ENCODE data around the gene FILIP1L.

Gene FILIP1L

DNA sequence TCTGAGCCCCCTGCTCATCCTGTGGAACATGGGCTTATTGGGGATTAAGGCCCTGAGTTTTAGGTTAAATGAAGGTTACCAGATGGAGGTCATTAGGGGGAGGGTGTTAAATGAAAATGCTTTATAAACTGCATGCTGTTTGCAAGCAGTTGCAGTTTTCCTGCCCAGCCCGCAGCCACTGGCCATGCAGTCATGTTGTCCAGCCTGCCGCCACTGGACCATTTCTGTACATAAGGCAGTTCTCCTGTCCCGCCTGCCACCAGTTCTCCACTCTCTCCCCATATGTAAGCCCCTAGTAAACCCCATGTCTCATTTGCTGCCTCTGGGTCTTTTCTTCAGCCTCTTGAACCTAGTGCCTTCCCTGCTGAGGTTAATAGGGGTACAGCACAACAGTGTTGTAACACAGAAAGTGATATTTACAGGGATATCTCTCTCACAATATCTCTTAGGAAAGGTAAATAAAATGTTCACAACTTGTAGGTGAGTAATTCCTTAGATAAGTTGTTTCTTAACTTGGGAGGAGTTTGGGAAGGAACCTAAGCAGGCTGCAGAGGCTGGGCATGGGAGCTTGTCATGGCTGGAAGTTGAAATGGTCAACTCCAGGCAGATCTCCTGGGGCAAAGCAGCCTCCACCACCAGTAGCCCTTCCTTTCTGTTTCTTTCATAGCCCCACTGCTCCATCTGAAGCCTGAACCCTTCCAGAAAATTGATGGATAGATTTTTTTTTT is 148.5 kb downstream of the FILIP1L start:
- TF ChIP-seq, protein P1, sequence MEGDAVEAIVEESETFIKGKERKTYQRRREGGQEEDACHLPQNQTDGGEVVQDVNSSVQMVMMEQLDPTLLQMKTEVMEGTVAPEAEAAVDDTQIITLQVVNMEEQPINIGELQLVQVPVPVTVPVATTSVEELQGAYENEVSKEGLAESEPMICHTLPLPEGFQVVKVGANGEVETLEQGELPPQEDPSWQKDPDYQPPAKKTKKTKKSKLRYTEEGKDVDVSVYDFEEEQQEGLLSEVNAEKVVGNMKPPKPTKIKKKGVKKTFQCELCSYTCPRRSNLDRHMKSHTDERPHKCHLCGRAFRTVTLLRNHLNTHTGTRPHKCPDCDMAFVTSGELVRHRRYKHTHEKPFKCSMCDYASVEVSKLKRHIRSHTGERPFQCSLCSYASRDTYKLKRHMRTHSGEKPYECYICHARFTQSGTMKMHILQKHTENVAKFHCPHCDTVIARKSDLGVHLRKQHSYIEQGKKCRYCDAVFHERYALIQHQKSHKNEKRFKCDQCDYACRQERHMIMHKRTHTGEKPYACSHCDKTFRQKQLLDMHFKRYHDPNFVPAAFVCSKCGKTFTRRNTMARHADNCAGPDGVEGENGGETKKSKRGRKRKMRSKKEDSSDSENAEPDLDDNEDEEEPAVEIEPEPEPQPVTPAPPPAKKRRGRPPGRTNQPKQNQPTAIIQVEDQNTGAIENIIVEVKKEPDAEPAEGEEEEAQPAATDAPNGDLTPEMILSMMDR (conservative IDR thresholded peaks at IDR 0.05; ENCODE audit: low read length): no peak
- no peak for TF ChIP-seq EZH2phosphoT487 (IDR thresholded peaks at IDR 0.05; ENCODE audit: borderline replicate concordance)
- Histone ChIP-seq H3K36me3 (ENCODE audit: insufficient read depth, low read length) (no peaks in the 10 kb centered on the region), H2AFZ (ENCODE audit: low read length) (no peak overlapping the region), H3K4me1 (ENCODE audit: insufficient read depth, low read length, poor library complexity, severe bottlenecking) (peaks cover 13% of the 10 kb centered on the region), H4K20me1 (ENCODE audit: insufficient read depth, low read length, poor library complexity, severe bottlenecking) (no peaks in the 10 kb centered on the region), H3F3A (ENCODE audit: low read depth) (no peaks in the 10 kb centered on the region), H3K27me3 (ENCODE audit: insufficient read depth, low read length, poor library complexity, severe bottlenecking) (no peaks in the 10 kb centered on the region), H3K4me2 (ENCODE audit: low read depth, low read length, poor library complexity, severe bottlenecking) (no peak overlapping the region), H3K79me2 (ENCODE audit: insufficient read depth, low read length) (no peaks in the 10 kb centered on the region), H3K9ac (ENCODE audit: low read depth, low read length, poor library complexity, severe bottlenecking) (no peak overlapping the region), H3K4me3 (ENCODE audit: low read length, poor library complexity, severe bottlenecking) (no peak overlapping the region), H3K9me2 (replicated peaks; ENCODE audit: low read depth, low read length) (no peaks in the 10 kb centered on the region), H3K9me3 (ENCODE audit: insufficient read depth, low read depth, low read length) (no peaks in the 10 kb centered on the region)

DNA sequence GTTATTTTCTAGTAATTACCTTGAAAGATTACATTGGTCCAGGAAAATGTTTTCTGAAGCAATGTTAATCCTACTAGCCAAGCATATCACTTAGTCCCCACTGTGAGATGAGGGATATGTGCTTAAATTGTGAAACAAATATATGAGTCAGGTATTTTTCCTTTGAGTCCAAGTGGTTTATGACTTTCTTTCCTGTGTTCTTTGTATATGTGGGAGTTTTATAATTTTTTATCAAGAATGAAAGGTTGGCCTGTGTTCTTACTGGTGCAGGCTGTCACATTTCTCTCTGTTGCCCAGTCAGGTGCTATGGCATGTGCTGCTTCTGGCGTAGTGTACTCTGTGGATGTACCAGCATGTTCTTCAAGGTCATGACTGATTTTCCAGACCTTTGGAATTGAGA is 149.2 kb downstream of the FILIP1L start:
- Histone ChIP-seq H3K4me1 (ENCODE audit: insufficient read depth, low read length, poor library complexity, severe bottlenecking) (peaks cover 6% of the 10 kb centered on the region), H2AFZ (ENCODE audit: low read length) (no peak overlapping the region), H3K4me2 (ENCODE audit: low read depth, low read length, poor library complexity, severe bottlenecking) (no peak overlapping the region), H3K79me2 (ENCODE audit: insufficient read depth, low read length) (no peaks in the 10 kb centered on the region), H4K20me1 (ENCODE audit: insufficient read depth, low read length, poor library complexity, severe bottlenecking) (no peaks in the 10 kb centered on the region), H3F3A (ENCODE audit: low read depth) (no peaks in the 10 kb centered on the region), H3K4me3 (ENCODE audit: low read length, poor library complexity, severe bottlenecking) (no peak overlapping the region), H3K9ac (ENCODE audit: low read depth, low read length, poor library complexity, severe bottlenecking) (no peak overlapping the region), H3K36me3 (ENCODE audit: insufficient read depth, low read length) (no peaks in the 10 kb centered on the region), H3K9me2 (replicated peaks; ENCODE audit: low read depth, low read length) (no peaks in the 10 kb centered on the region), H3K27me3 (ENCODE audit: insufficient read depth, low read length, poor library complexity, severe bottlenecking) (no peaks in the 10 kb centered on the region), H3K9me3 (ENCODE audit: insufficient read depth, low read depth, low read length) (no peaks in the 10 kb centered on the region)
- TF ChIP-seq, protein P1 (conservative IDR thresholded peaks at IDR 0.05; ENCODE audit: low read length): no peak
- TF ChIP-seq EZH2phosphoT487 (IDR thresholded peaks at IDR 0.05; ENCODE audit: borderline replicate concordance): no peak

GRCh38 chr3:99962703-99963102 is 151.6 kb downstream of the FILIP1L start:
- H3K4me3 ChIP-seq (ENCODE audit: low read length, poor library complexity, severe bottlenecking): no peak overlapping the region
- no peak overlapping the region for H3K9ac ChIP-seq (ENCODE audit: low read depth, low read length, poor library complexity, severe bottlenecking)
- no peaks in the 10 kb centered on the region for H3K9me2 ChIP-seq (replicated peaks; ENCODE audit: low read depth, low read length)
- no peak overlapping the region for H3K4me2 ChIP-seq (ENCODE audit: low read depth, low read length, poor library complexity, severe bottlenecking)
- H2AFZ ChIP-seq (ENCODE audit: low read length): no peak overlapping the region
- H3F3A ChIP-seq (ENCODE audit: low read depth): no peaks in the 10 kb centered on the region
- TF ChIP-seq, protein P1 (conservative IDR thresholded peaks at IDR 0.05; ENCODE audit: low read length): no peak
- TF ChIP-seq EZH2phosphoT487 (IDR thresholded peaks at IDR 0.05; ENCODE audit: borderline replicate concordance): no peak
- no peaks in the 10 kb centered on the region for H3K27me3 ChIP-seq (ENCODE audit: insufficient read depth, low read length, poor library complexity, severe bottlenecking)
- no peaks in the 10 kb centered on the region for H3K4me1 ChIP-seq (ENCODE audit: insufficient read depth, low read length, poor library complexity, severe bottlenecking)
- H3K36me3 ChIP-seq (ENCODE audit: insufficient read depth, low read length): no peaks in the 10 kb centered on the region
- no peaks in the 10 kb centered on the region for H3K79me2 ChIP-seq (ENCODE audit: insufficient read depth, low read length)
- H4K20me1 ChIP-seq (ENCODE audit: insufficient read depth, low read length, poor library complexity, severe bottlenecking): no peaks in the 10 kb centered on the region
- no peaks in the 10 kb centered on the region for H3K9me3 ChIP-seq (ENCODE audit: insufficient read depth, low read depth, low read length)

Measured in Loucy (cell line).